ENCODE measurements around the gene ATXN7L1. TPM values are rescaled to one million over a fixed set of nuclear protein-coding genes. Genes with fewer than 3 reads are reported as not detected.

Gene ATXN7L1
- total RNA-seq, 1 donor from 2014 or later, result 2.4 TPM

DNA sequence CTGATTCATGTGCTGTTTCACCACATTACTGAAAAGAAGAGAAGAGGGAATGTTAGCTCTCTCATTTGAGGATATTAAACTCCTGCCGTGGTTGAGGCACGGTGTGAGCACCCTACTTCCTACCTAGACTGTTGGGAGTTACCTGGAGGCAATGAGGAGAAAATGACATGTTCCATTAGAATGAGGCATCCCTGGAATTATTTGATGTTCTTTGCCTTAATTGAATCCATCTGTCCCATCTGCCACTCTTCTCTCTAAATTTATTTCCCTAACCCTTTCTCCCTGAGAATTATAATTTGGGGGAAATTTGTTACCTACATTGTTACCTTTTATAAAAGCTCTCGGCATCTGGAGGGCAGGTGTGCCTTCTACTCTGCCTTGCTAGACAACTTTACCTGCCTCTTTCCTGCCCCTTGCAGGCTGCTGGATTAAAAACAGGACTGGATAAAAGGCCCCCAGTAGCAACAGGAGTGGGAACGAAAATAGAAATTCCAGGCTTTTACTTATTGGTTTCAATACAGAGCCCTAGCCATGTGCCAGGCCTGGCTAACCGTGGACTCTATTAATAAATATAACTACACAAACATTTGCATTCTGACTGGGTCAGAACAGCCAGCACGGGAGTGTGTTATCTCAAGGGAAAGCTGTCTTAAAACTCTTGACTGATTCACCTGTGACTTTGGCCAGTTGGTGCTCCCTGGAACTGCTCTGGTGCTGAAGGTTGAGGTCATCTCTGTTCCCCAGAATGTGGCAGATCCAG lies 4.4 kb upstream of the ATXN7L1 start:
- Histone ChIP-seq H3K36me3 (ENCODE audit: control insufficient read depth, insufficient read depth, low read length) (no peaks in the 10 kb centered on the region), H3K27me3 (ENCODE audit: control insufficient read depth, insufficient read depth, low read length) (no peaks in the 10 kb centered on the region), H3K4me3 (ENCODE audit: low read depth, low read length) (no peak overlapping the region)
- FAIRE-seq (no peak), DNase-seq (ENCODE audit: low read depth) (no peak)
- TF ChIP-seq, protein P1, sequence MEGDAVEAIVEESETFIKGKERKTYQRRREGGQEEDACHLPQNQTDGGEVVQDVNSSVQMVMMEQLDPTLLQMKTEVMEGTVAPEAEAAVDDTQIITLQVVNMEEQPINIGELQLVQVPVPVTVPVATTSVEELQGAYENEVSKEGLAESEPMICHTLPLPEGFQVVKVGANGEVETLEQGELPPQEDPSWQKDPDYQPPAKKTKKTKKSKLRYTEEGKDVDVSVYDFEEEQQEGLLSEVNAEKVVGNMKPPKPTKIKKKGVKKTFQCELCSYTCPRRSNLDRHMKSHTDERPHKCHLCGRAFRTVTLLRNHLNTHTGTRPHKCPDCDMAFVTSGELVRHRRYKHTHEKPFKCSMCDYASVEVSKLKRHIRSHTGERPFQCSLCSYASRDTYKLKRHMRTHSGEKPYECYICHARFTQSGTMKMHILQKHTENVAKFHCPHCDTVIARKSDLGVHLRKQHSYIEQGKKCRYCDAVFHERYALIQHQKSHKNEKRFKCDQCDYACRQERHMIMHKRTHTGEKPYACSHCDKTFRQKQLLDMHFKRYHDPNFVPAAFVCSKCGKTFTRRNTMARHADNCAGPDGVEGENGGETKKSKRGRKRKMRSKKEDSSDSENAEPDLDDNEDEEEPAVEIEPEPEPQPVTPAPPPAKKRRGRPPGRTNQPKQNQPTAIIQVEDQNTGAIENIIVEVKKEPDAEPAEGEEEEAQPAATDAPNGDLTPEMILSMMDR (IDR thresholded peaks at IDR 0.05; ENCODE audit: insufficient read depth, low read length, severe bottlenecking), result no peak

DNA sequence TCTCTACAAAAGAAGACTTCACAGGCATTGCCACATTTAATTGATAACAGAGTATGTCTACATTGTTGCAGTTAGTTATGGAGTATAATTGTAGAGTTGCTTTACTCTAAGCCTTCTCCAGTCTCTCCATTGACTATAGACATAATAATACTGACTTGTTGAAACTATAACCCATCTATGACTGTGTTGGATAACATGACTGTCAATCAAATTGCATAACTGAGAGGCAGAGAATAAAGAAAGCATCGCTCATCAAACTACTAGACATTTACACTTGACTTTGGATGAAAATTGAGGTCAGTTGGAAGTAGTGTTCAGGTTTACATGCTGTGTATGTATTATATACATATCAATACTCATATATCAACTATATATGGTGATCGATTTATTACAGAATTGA lies 3.4 kb upstream of the ATXN7L1 start:
- no peak for FAIRE-seq
- DNase-seq (ENCODE audit: low read depth), result peak; percentile 22
- Histone ChIP-seq H3K36me3 (ENCODE audit: control insufficient read depth, insufficient read depth, low read length) (no peaks in the 10 kb centered on the region), H3K27me3 (ENCODE audit: control insufficient read depth, insufficient read depth, low read length) (no peaks in the 10 kb centered on the region), H3K4me3 (ENCODE audit: low read depth, low read length) (no peak overlapping the region)
- TF ChIP-seq, protein P1 (IDR thresholded peaks at IDR 0.05; ENCODE audit: insufficient read depth, low read length, severe bottlenecking), result no peak

DNA sequence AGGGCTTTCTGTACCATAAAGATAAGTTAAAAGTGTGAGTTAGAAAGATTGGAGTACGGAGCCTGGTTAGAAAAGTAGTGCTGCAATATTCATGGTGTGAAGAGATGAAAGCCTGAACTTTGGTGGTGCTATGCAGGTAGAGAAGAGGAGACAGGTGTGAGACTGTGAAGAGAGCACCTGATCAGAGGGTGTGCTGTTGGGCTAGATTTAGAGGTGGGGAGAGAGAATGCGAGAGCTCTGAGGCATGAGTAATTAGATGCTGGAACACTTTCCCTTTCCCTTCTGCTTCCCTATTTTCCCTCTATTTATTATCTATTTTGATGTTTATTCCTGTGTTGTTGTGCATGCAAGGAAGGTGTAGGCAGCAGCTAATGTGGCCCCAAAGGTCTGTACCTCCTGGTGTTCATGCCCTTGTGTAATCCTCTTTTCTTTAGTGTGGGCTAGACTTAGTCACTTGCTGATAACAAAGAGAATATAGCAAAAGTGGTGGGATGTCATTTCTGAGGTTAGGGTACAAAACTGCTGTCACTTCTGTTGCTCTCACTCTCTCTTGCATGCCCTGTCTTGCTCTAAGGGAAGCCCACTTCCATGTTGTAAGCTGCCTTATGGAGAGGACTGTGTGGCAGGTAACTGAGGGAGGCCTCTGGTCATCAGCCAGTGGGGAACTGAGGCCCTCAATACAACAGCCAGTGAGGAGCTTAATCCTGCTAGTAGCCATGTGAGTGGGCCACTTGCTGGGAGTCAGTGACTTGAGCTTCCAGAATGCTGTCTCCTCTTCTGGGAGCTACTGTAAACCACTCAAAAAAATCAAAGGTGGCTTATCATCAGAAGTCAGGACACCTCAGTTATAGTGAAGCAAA lies 2.6 kb upstream of the ATXN7L1 start:
- H3K36me3 ChIP-seq (ENCODE audit: control insufficient read depth, insufficient read depth, low read length), result peaks cover 1% of the 10 kb centered on the region
- no peak for DNase-seq (ENCODE audit: low read depth)
- no peak overlapping the region for H3K4me3 ChIP-seq (ENCODE audit: low read depth, low read length)
- FAIRE-seq, result no peak
- no peaks in the 10 kb centered on the region for H3K27me3 ChIP-seq (ENCODE audit: control insufficient read depth, insufficient read depth, low read length)
- TF ChIP-seq, protein P1 (IDR thresholded peaks at IDR 0.05; ENCODE audit: insufficient read depth, low read length, severe bottlenecking), result no peak

DNA sequence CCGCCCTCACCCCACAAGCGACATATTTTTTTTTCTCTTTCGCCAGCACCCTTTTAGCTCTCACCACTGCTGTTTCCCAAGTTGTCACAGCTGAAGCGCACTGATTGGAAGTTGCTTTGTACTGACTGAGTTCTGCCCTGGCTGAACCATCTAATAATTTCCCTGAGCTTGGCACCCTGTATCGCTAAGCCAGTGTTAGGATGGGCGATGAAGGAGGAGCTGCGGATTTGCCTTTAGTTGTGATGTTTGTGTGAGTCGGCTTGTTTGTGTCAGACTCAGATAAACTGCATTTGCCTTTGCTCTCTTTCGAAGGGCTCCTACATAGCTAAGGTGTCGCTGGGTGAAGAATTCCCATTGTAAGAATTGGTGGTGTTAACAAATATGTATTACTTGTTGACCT lies 1.3 kb upstream of the ATXN7L1 start:
- Histone ChIP-seq H3K36me3 (ENCODE audit: control insufficient read depth, insufficient read depth, low read length) (peaks cover 1% of the 10 kb centered on the region), H3K27me3 (ENCODE audit: control insufficient read depth, insufficient read depth, low read length) (no peaks in the 10 kb centered on the region), H3K4me3 (ENCODE audit: low read depth, low read length) (no peak overlapping the region)
- FAIRE-seq (no peak), DNase-seq (ENCODE audit: low read depth) (no peak)
- TF ChIP-seq, protein P1 (IDR thresholded peaks at IDR 0.05; ENCODE audit: insufficient read depth, low read length, severe bottlenecking), result no peak

DNA sequence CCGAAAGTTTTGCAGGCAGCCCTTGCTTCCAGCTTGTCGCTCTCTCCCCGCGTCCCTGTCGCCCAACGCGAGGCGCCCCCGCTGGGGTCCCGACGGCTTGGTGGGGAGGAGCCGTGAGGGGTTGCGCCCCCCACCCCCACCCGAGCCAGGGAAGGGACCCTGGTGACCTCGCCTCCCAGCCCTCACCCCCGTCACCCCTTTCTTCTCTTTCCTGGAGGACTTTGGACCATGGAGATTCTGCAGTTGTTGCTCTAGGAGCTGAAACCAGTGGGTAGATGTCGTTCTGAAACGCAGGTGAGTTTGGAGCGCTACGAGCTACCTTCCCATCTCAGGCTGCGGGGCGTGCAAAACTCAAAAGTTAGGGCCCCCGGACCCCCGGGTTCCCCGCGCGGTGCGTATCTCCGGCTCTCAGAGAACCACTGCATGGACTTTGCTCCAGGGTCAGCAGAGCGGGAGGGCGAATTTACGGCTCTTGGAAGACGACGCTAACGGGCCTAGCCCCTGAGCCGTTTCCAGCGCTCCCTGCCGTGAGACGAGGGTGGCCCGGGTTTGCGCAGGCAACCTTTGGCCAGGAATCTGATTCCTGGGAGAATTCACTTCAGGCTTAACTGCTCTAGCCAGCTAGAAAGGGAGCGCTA lies 684 bp upstream of the ATXN7L1 start:
- TF ChIP-seq, protein P1 (IDR thresholded peaks at IDR 0.05; ENCODE audit: insufficient read depth, low read length, severe bottlenecking), result peak; percentile 1
- peaks cover 1% of the 10 kb centered on the region for H3K36me3 ChIP-seq (ENCODE audit: control insufficient read depth, insufficient read depth, low read length)
- DNase-seq (ENCODE audit: low read depth) (peak; percentile 19), FAIRE-seq (no peak)
- peak overlapping the region; percentile 65 for H3K4me3 ChIP-seq (ENCODE audit: low read depth, low read length)
- H3K27me3 ChIP-seq (ENCODE audit: control insufficient read depth, insufficient read depth, low read length), result no peaks in the 10 kb centered on the region
